PC-3 (cell line): ENCODE data around the gene BCL3. TPM values are rescaled to one million over a fixed set of nuclear protein-coding genes. Genes with fewer than 3 reads are reported as not detected.

ENCODE experiments used
- ATAC-seq: fragments of 200-7000 bp; cut with Tn5 transposase; 2 replicates; pipeline ENCODE4 v1.9.1; 2020; ENCODE audit warnings: mild to moderate bottlenecking, moderate library complexity
- BruUV-seq: library from RNA; stranded (reverse); fragments of 400-500 nt; replicated peaks from 2 replicates; lab custom pipeline; 2021; lab: Mats Ljungman, UMichigan
- CTCF ChIA-PET: fragments of 300-600 bp; sonication (Branson Sonifier 250); formaldehyde crosslinking; loops from one replicate; lab custom pipeline; 2022; ENCODE audit warnings: antibody characterized with exemption; lab: Charles Lee
- POLR2A ChIA-PET: fragments of 300-600 bp; sonication (Branson Sonifier 250); formaldehyde crosslinking; loops from one replicate; lab custom pipeline; 2022; ENCODE audit warnings: antibody characterized with exemption; ENCODE audit not compliant: unreplicated experiment; lab: Charles Lee
- DNase-seq: peaks from one replicate; pipeline ENCODE4 v3.0.0-alpha.2; 2015
- H2AFZ ChIP-seq: fragments of 300-600 bp; sonication (generic); 2 replicates; pipeline ENCODE4 v1.6.0; 2016; ENCODE audit warnings: antibody characterized with exemption, low read length
- H3F3A ChIP-seq: fragments of 300-600 bp; sonication (generic); one replicate; pipeline ENCODE4 v1.6.0; 2017; ENCODE audit warnings: antibody characterized with exemption, low read length, control low read depth, mild to moderate bottlenecking; ENCODE audit not compliant: unreplicated experiment
- H3K27ac ChIP-seq: fragments of 300-600 bp; sonication (generic); 2 replicates; pipeline ENCODE4 v1.5.1; 2016; ENCODE audit warnings: mild to moderate bottlenecking, low read length
- H3K27me3 ChIP-seq: fragments of 300-600 bp; sonication (generic); 2 replicates; pipeline ENCODE4 v1.6.1; 2016; ENCODE audit warnings: low read length, mixed read lengths
- H3K36me3 ChIP-seq: fragments of 300-600 bp; sonication (generic); 2 replicates; pipeline ENCODE4 v1.6.1; 2016; ENCODE audit warnings: low read depth, mixed run types, low read length, mixed read lengths
- H3K4me1 ChIP-seq: fragments of 300-600 bp; sonication (generic); 2 replicates; pipeline ENCODE4 v1.5.1; 2016; ENCODE audit warnings: low read length; ENCODE audit not compliant: insufficient read depth
- H3K4me2 ChIP-seq: fragments of 300-600 bp; sonication (generic); 2 replicates; pipeline ENCODE4 v1.6.0; 2016; ENCODE audit warnings: low read length
- H3K4me3 ChIP-seq: fragments of 300-600 bp; sonication (generic); 2 replicates; pipeline ENCODE4 v1.5.1; 2016; ENCODE audit warnings: mild to moderate bottlenecking, low read length, mixed read lengths
- H3K79me2 ChIP-seq: fragments of 300-600 bp; sonication (generic); 2 replicates; pipeline ENCODE4 v1.6.1; 2017; ENCODE audit warnings: low read length, mixed read lengths
- H3K9ac ChIP-seq: fragments of 300-600 bp; sonication (generic); 2 replicates; pipeline ENCODE4 v1.6.0; 2016; ENCODE audit warnings: mild to moderate bottlenecking, low read length
- H3K9me2 ChIP-seq: fragments of 300-600 bp; sonication (generic); replicated peaks from 2 replicates; pipeline ENCODE4 v1.6.1; 2016; ENCODE audit warnings: mixed run types, low read length, mixed read lengths
- H3K9me3 ChIP-seq: fragments of 300-600 bp; sonication (generic); 2 replicates; pipeline ENCODE4 v1.6.1; 2016; ENCODE audit warnings: low read length, mixed read lengths
- H4K20me1 ChIP-seq: fragments of 300-600 bp; sonication (generic); 2 replicates; pipeline ENCODE4 v1.6.1; 2016; ENCODE audit warnings: low read length, mixed read lengths
- EZH2 ChIP-seq: fragments of 300-600 bp; sonication (generic); IDR thresholded peaks from one replicate; pipeline ENCODE4 v1.6.1; 2017; ENCODE audit warnings: antibody characterized with exemption, mild to moderate bottlenecking, low read length; ENCODE audit not compliant: unreplicated experiment
- EZH2phosphoT487 ChIP-seq: fragments of 300-600 bp; sonication (generic); IDR thresholded peaks from 2 replicates; pipeline ENCODE4 v1.6.1; 2018; ENCODE audit warnings: mild to moderate bottlenecking, antibody characterized with exemption, low read length, borderline replicate concordance
- intact Hi-C: fragments of 100-400 bp; cut with micrococcal nuclease; formaldehyde crosslinking; loops from 2 replicates; pipeline ENCODE4 v1.9.0; 2023
- total RNA-seq: library from RNA; depleted of rRNA; stranded (reverse); fragments of >200 nt; gene quantifications from 2 replicates; pipeline ENCODE4 v1.2.3, GENCODE V29; 2014
- TF ChIP-seq, protein P1 (sequence below): fragments of 300-600 bp; sonication (generic); conservative IDR thresholded peaks from 2 replicates; pipeline ENCODE4 v1.5.1; 2017; ENCODE audit warnings: antibody characterized with exemption, low read depth, mild to moderate bottlenecking, low read length

BCL3 gene
- total RNA-seq, 1 experiment from 2014 or later: 25.5 TPM

GRCh38 chr19:44704982-44705381 lies 43.5 kb upstream of the BCL3 start:
- POLR2A ChIA-PET: no interaction called here
- H3K27me3 ChIP-seq: no peaks in the 10 kb centered on the region
- CTCF ChIA-PET: no interaction called here

GRCh38 chr19:44705502-44706010 lies 43.0 kb upstream of the BCL3 start:
- no peak for DNase-seq
- no peak overlapping the region for H3K4me3 ChIP-seq
- H3K9me3 ChIP-seq: no peaks in the 10 kb centered on the region
- ChIA-PET CTCF (no interaction called here), POLR2A (no interaction called here)
- intact Hi-C loops: no loop called here
- no peaks in the 10 kb centered on the region for H3K4me1 ChIP-seq
- H3K27ac ChIP-seq: no peak overlapping the region
- no peaks in the 10 kb centered on the region for H3F3A ChIP-seq
- no TSS peak for BruUV-seq
- H2AFZ ChIP-seq: no peak overlapping the region
- H3K9ac ChIP-seq: no peak overlapping the region
- ATAC-seq: no peak
- H3K9me2 ChIP-seq: no peaks in the 10 kb centered on the region
- TF ChIP-seq EZH2 (no peak), EZH2phosphoT487 (no peak)
- TF ChIP-seq, protein P1, sequence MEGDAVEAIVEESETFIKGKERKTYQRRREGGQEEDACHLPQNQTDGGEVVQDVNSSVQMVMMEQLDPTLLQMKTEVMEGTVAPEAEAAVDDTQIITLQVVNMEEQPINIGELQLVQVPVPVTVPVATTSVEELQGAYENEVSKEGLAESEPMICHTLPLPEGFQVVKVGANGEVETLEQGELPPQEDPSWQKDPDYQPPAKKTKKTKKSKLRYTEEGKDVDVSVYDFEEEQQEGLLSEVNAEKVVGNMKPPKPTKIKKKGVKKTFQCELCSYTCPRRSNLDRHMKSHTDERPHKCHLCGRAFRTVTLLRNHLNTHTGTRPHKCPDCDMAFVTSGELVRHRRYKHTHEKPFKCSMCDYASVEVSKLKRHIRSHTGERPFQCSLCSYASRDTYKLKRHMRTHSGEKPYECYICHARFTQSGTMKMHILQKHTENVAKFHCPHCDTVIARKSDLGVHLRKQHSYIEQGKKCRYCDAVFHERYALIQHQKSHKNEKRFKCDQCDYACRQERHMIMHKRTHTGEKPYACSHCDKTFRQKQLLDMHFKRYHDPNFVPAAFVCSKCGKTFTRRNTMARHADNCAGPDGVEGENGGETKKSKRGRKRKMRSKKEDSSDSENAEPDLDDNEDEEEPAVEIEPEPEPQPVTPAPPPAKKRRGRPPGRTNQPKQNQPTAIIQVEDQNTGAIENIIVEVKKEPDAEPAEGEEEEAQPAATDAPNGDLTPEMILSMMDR: no peak
- no peak overlapping the region for H3K4me2 ChIP-seq
- no peaks in the 10 kb centered on the region for H3K79me2 ChIP-seq
- H3K27me3 ChIP-seq: no peaks in the 10 kb centered on the region
- no peaks in the 10 kb centered on the region for H4K20me1 ChIP-seq
- H3K36me3 ChIP-seq: no peaks in the 10 kb centered on the region

More at GRCh38 chr19:44704982-44705381, 43.5 kb upstream of the BCL3 start:
- Histone ChIP-seq H3K9me2 (no peaks in the 10 kb centered on the region), H3K4me1 (no peaks in the 10 kb centered on the region), H3K9ac (no peak overlapping the region), H3F3A (no peaks in the 10 kb centered on the region), H3K79me2 (no peaks in the 10 kb centered on the region), H3K4me3 (no peak overlapping the region), H4K20me1 (no peaks in the 10 kb centered on the region), H3K36me3 (no peaks in the 10 kb centered on the region), H3K27ac (no peak overlapping the region), H3K4me2 (no peak overlapping the region), H3K9me3 (no peaks in the 10 kb centered on the region), H2AFZ (no peak overlapping the region)
- no peak for ATAC-seq
- BruUV-seq: no TSS peak
- DNase-seq: no peak
- TF ChIP-seq EZH2: no peak
- TF ChIP-seq EZH2phosphoT487: no peak
- TF ChIP-seq, protein P1: no peak
- intact Hi-C loops: no loop called here

GRCh38 chr19:44706506-44707236 lies 41.8 kb upstream of the BCL3 start:
- Histone ChIP-seq H3K4me1 (no peaks in the 10 kb centered on the region), H2AFZ (no peak overlapping the region), H3K9me2 (no peaks in the 10 kb centered on the region), H3K9me3 (no peaks in the 10 kb centered on the region), H3K36me3 (no peaks in the 10 kb centered on the region), H3K27ac (no peak overlapping the region), H3K27me3 (no peaks in the 10 kb centered on the region), H3K9ac (no peak overlapping the region), H4K20me1 (no peaks in the 10 kb centered on the region), H3K4me2 (no peak overlapping the region), H3K79me2 (no peaks in the 10 kb centered on the region), H3F3A (no peaks in the 10 kb centered on the region), H3K4me3 (no peak overlapping the region)
- ChIA-PET CTCF (no interaction called here), POLR2A (no interaction called here)
- DNase-seq: no peak
- ATAC-seq: no peak
- intact Hi-C loops: no loop called here
- TF ChIP-seq EZH2phosphoT487 (no peak), EZH2 (no peak)
- TF ChIP-seq, protein P1: no peak
- BruUV-seq: no TSS peak
